BE2C (cell line): ENCODE measurements around the gene ADGRF1.

Source experiments
- DNase-seq: peaks from one replicate; pipeline ENCODE4 v3.0.0-alpha.2; 2020
- H3K27me3 ChIP-seq: fragments of 250-450 bp; sonication (Bioruptor Pico); 2 replicates; pipeline ENCODE4 v1.5.1; 2020; ENCODE audit warnings: mild to moderate bottlenecking
- H3K36me3 ChIP-seq: fragments of 250-450 bp; sonication (Bioruptor Pico); 2 replicates; pipeline ENCODE4 v1.5.1; 2020; ENCODE audit warnings: mild to moderate bottlenecking
- H3K4me1 ChIP-seq: fragments of 250-450 bp; sonication (Bioruptor Pico); 2 replicates; pipeline ENCODE4 v1.5.1; 2020
- H3K4me3 ChIP-seq: 2 replicates; pipeline ENCODE4 v1.5.1; 2011; ENCODE audit warnings: low read depth, low read length
- H3K9me3 ChIP-seq: fragments of 250-450 bp; sonication (Bioruptor Pico); 2 replicates; pipeline ENCODE4 v1.5.1; 2020
- TF ChIP-seq, protein P1 (sequence below): IDR thresholded peaks from 2 replicates; pipeline ENCODE4 v1.5.1; 2012; ENCODE audit warnings: mild to moderate bottlenecking, low read depth, low read length

The ADGRF1 gene

DNA sequence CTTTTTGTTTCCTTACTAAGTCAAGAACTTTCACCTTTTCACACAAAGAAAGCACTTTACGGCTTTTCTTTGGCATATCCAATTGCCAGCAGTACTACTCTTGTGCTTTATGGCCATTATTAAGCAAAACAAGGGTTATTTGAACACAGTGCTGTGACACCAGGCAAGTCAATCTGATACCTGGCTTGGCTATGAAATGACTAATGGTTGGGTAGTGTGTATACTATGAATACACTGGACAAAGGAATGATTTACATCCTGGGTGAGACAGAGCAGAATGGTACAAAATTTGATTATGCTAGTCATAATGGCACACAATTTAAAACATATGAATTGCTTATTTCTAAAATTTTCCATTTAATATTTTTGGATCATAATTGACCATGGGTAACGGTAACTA, 22.1 kb upstream of the ADGRF1 start:
- H3K9me3 ChIP-seq = no peaks in the 10 kb centered on the region
- H3K4me3 ChIP-seq = no peak overlapping the region
- DNase-seq = no peak
- no peaks in the 10 kb centered on the region for H3K4me1 ChIP-seq
- no peaks in the 10 kb centered on the region for H3K36me3 ChIP-seq
- TF ChIP-seq, protein P1, sequence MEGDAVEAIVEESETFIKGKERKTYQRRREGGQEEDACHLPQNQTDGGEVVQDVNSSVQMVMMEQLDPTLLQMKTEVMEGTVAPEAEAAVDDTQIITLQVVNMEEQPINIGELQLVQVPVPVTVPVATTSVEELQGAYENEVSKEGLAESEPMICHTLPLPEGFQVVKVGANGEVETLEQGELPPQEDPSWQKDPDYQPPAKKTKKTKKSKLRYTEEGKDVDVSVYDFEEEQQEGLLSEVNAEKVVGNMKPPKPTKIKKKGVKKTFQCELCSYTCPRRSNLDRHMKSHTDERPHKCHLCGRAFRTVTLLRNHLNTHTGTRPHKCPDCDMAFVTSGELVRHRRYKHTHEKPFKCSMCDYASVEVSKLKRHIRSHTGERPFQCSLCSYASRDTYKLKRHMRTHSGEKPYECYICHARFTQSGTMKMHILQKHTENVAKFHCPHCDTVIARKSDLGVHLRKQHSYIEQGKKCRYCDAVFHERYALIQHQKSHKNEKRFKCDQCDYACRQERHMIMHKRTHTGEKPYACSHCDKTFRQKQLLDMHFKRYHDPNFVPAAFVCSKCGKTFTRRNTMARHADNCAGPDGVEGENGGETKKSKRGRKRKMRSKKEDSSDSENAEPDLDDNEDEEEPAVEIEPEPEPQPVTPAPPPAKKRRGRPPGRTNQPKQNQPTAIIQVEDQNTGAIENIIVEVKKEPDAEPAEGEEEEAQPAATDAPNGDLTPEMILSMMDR = no peak
- H3K27me3 ChIP-seq = no peaks in the 10 kb centered on the region

DNA sequence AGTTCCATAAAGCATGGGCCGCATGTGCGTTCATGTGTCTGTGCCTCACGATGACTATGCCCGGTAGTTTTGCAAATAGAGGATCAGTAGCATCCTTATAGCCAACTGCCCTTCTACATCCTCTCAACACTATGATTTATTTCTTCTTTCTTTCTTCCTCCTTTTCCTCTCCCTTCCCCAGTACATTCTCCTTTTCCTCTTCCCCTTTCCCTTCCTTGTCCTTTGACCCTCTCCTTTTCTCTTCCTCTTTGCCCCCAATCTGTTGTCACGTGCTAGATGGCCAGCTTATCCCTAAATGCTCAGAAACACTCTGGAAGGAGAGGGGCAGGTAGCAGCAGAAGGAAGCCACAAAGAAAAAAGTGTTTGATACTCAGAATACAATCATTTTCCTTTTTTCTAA, 20.2 kb upstream of the ADGRF1 start:
- Histone ChIP-seq H3K27me3 (no peaks in the 10 kb centered on the region), H3K36me3 (no peaks in the 10 kb centered on the region), H3K9me3 (no peaks in the 10 kb centered on the region), H3K4me3 (no peak overlapping the region), H3K4me1 (no peaks in the 10 kb centered on the region)
- no peak for DNase-seq
- TF ChIP-seq, protein P1 = no peak

DNA sequence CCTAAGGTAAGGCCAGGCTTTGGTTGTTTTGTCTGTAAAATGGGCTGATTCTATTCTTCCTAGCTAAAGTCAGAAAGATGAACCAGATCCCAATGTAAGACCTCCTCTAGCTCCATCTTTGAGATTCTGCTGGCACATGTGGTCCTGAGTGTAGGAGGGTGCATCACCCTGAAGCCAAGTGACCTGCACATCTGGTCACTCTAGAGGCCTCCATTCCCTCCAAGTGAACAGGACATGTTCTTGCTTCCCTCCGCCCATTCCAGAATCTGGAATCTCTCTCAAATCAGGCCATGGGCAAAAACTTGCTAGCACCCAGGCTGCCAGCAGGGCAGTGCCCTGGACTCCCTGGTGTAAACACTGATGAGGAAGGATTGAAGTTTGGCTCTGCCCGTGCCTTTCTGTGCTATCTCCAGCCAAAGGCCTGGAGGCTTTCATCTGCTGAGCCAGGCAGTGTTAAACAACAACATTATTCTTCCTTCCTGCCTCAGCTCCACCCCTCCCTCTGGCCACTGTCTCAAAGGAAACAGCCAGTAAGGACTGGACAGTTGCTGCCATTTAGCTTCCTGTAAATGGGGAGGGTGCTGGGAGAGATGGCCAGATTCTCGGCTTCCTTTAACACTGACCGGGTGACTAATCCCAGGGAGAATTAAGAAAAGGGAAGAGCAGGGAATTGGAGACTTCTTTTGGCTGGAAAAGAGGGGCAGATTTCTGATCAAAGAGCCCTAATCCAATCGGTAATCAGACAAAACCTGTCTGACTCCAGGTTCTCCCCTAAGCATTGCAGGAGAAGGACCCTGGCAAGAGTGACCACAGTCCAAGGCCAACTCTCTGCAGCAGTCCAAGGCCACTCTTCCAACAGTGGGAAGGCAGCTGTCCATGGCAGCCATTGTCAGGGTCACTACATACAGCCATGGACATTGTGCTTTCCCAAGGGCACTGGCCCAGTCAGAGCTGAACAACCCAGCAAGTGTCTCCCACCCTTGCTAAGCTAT, 19.5 kb upstream of the ADGRF1 start:
- DNase-seq = no peak
- TF ChIP-seq, protein P1 = no peak

DNA sequence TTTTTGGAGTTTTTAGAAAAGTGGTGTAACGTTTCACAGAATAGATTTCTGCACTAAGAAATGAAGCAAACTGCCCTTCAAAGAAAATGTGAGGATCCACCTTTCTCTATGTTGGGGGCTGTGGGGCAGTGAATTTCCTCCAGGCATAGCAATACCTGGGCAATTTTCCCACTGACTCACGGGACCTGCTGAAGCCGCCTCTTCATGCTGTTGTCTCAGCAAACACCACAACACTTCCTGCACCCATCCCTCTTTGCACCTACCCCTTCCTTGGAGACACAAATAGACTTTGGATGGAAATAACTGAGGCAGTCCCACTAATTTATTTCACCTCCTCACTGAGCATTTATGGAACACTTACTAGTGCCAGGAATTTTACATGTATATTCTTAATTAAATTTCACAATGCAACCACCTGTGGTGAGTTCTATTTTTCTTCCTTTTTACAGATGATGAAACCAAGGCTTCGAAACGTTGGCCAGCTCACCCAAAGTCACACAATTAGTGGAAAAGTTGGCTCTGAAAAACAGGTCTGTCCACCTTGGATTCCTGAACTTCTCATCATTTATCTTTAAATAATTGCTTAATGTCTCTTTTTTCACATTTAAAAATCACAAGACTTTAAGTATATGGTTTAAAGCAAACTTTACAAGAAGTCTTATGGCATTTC, 17.2 kb upstream of the ADGRF1 start:
- TF ChIP-seq, protein P1 = no peak
- Histone ChIP-seq H3K27me3 (no peaks in the 10 kb centered on the region), H3K4me3 (no peak overlapping the region), H3K9me3 (no peaks in the 10 kb centered on the region), H3K36me3 (no peaks in the 10 kb centered on the region), H3K4me1 (no peaks in the 10 kb centered on the region)
- DNase-seq = no peak

More for the DNA sequence above, 19.5 kb upstream of the ADGRF1 start:
- Histone ChIP-seq H3K27me3 (no peaks in the 10 kb centered on the region), H3K9me3 (no peaks in the 10 kb centered on the region), H3K4me3 (no peak overlapping the region), H3K4me1 (no peaks in the 10 kb centered on the region), H3K36me3 (no peaks in the 10 kb centered on the region)

DNA sequence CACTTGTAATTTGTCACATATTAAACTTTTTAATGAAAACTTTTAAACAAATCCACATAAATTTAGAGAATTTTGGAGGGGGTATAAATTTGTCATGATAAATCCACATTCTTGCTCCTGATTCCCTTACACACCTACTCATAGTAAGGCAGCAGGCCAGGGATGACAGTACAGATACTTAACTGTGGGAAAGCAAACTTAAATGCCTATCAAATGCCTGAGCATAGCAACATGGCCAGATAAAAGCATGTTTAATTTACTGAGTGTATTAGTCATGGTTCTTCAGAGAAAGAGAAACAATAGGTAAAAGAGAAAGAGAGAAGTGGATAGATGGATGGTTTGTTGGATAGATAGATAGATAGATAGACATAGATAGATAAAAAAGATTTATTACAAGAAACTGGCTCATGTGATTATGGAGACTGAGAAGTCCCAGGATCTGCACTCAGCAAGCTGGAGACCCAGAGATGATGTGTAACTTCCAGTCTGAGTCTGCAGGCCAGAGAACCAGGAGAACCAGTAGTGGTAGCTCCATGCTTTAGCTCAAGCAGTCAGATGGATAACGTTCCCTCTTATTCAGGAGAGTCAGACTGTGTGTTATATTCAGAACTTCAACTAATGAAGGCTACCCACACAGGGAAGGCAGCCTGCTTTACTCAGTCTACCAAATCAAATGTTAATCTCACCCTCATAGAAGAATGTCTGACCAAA, 15.9 kb upstream of the ADGRF1 start:
- Histone ChIP-seq H3K36me3 (no peaks in the 10 kb centered on the region), H3K27me3 (no peaks in the 10 kb centered on the region), H3K9me3 (no peaks in the 10 kb centered on the region), H3K4me1 (no peaks in the 10 kb centered on the region), H3K4me3 (no peak overlapping the region)
- no peak for DNase-seq
- TF ChIP-seq, protein P1 = no peak
